GM23338 (cell line): ENCODE measurements around the gene GNA12. TPM values are rescaled to one million over a fixed set of nuclear protein-coding genes. Genes with fewer than 3 reads are reported as not detected.

Experiments
- ATAC-seq: fragments of 200-7000 bp; cut with Tn5 transposase; 3 replicates; pipeline ENCODE4 v1.9.1; 2020
- DNase-seq: peaks from one replicate; pipeline ENCODE4 v3.0.0-alpha.2; 2015; ENCODE audit warnings: low spot score
- H2AFZ ChIP-seq: fragments of 200-600 bp; sonication (generic); 2 replicates; pipeline ENCODE4 v1.8.0; 2016; ENCODE audit warnings: antibody characterized with exemption, mild to moderate bottlenecking, moderate library complexity
- H3F3A ChIP-seq: fragments of 200-600 bp; sonication (generic); replicated peaks from 2 replicates; pipeline ENCODE4 v1.8.0; 2017; ENCODE audit warnings: antibody characterized with exemption, mixed run types, low read depth
- H3K27ac ChIP-seq: fragments of 200-600 bp; sonication (generic); 2 replicates; pipeline ENCODE4 v1.6.1; 2016; ENCODE audit warnings: low read depth
- H3K27me3 ChIP-seq: fragments of 200-600 bp; sonication (generic); 2 replicates; pipeline ENCODE4 v1.8.0; 2016; ENCODE audit warnings: mild to moderate bottlenecking, mixed run types, moderate library complexity; ENCODE audit not compliant: insufficient read depth
- H3K36me3 ChIP-seq: fragments of 200-600 bp; sonication (generic); 2 replicates; pipeline ENCODE4 v1.8.0; 2016; ENCODE audit warnings: mild to moderate bottlenecking; ENCODE audit not compliant: insufficient read depth
- H3K4me1 ChIP-seq: fragments of 200-600 bp; sonication (generic); 2 replicates; pipeline ENCODE4 v1.8.0; 2016; ENCODE audit warnings: mild to moderate bottlenecking, moderate library complexity; ENCODE audit not compliant: insufficient read depth
- H3K4me2 ChIP-seq: fragments of 200-600 bp; sonication (generic); 2 replicates; pipeline ENCODE4 v1.7.1; 2017; ENCODE audit warnings: mixed run types
- H3K4me3 ChIP-seq: fragments of 200-600 bp; sonication (generic); 2 replicates; pipeline ENCODE4 v1.6.1; 2016; ENCODE audit warnings: mixed run types
- H3K79me2 ChIP-seq: fragments of 200-600 bp; sonication (generic); replicated peaks from 2 replicates; pipeline ENCODE4 v1.8.0; 2017; ENCODE audit warnings: mild to moderate bottlenecking; ENCODE audit not compliant: insufficient read depth
- H3K9me2 ChIP-seq: fragments of 200-600 bp; sonication (generic); 2 replicates; pipeline ENCODE4 v1.8.0; 2017; ENCODE audit not compliant: insufficient read depth
- H4K20me1 ChIP-seq: fragments of 200-600 bp; sonication (generic); replicated peaks from 2 replicates; pipeline ENCODE4 v1.8.0; 2017; ENCODE audit warnings: mild to moderate bottlenecking; ENCODE audit not compliant: insufficient read depth
- H3K27ac Mint-ChIP-seq: 2 replicates; pipeline ENCODE4 v1.8.0; 2020; ENCODE audit warnings: inconsistent platforms, mild to moderate bottlenecking, moderate library complexity, mixed read lengths
- H3K27me3 Mint-ChIP-seq: 3 replicates; pipeline ENCODE4 v1.8.0; 2022; ENCODE audit warnings: low read depth, mild to moderate bottlenecking, moderate library complexity, mixed read lengths, inconsistent platforms; ENCODE audit not compliant: insufficient read depth, poor library complexity
- H3K36me3 Mint-ChIP-seq: 3 replicates; pipeline ENCODE4 v1.8.0; 2021; ENCODE audit warnings: low read depth, mild to moderate bottlenecking, inconsistent platforms, moderate library complexity, mixed read lengths
- H3K4me1 Mint-ChIP-seq: 3 replicates; pipeline ENCODE4 v1.8.0; 2020; ENCODE audit warnings: mild to moderate bottlenecking, inconsistent platforms, mixed read lengths
- H3K4me3 Mint-ChIP-seq: 3 replicates; pipeline ENCODE4 v1.8.0; 2021; ENCODE audit warnings: moderate library complexity, mild to moderate bottlenecking, inconsistent platforms, mixed read lengths
- H3K9me3 Mint-ChIP-seq: 3 replicates; pipeline ENCODE4 v1.8.0; 2020; ENCODE audit warnings: moderate library complexity, mild to moderate bottlenecking, inconsistent platforms, mixed read lengths
- CREB1 ChIP-seq: fragments of 250-450 bp; sonication (Bioruptor Pico); IDR thresholded peaks from 2 replicates; pipeline ENCODE4 v1.5.0; 2020; ENCODE audit warnings: low read depth, mild to moderate bottlenecking, moderate library complexity
- ETS1 ChIP-seq: IDR thresholded peaks from 2 replicates; pipeline ENCODE4 v1.6.1; 2016; ENCODE audit warnings: antibody characterized with exemption
- EZH2 ChIP-seq: fragments of 200-600 bp; sonication (generic); IDR thresholded peaks from one replicate; pipeline ENCODE4 v1.8.0; 2017; ENCODE audit warnings: antibody characterized with exemption, mild to moderate bottlenecking, low read depth; ENCODE audit not compliant: unreplicated experiment
- EZH2phosphoT487 ChIP-seq: fragments of 200-600 bp; sonication (generic); IDR thresholded peaks from one replicate; pipeline ENCODE4 v1.8.1; 2018; ENCODE audit warnings: antibody characterized with exemption; ENCODE audit not compliant: unreplicated experiment
- JUNB ChIP-seq: IDR thresholded peaks from one replicate; pipeline ENCODE4 v1.6.1; 2016; ENCODE audit warnings: antibody characterized with exemption; ENCODE audit not compliant: unreplicated experiment
- NANOG ChIP-seq: IDR thresholded peaks from 2 replicates; pipeline ENCODE4 v1.6.1; 2016; ENCODE audit warnings: antibody characterized with exemption, borderline replicate concordance
- POLR2AphosphoS5 ChIP-seq: IDR thresholded peaks from 2 replicates; pipeline ENCODE4 v1.6.1; 2016; ENCODE audit warnings: antibody characterized with exemption, low read depth
- REST ChIP-seq: IDR thresholded peaks from one replicate; pipeline ENCODE4 v1.6.1; 2018; ENCODE audit warnings: antibody characterized with exemption; ENCODE audit not compliant: unreplicated experiment
- STAT1 ChIP-seq: IDR thresholded peaks from one replicate; pipeline ENCODE4 v1.6.1; 2016; ENCODE audit warnings: antibody characterized with exemption; ENCODE audit not compliant: unreplicated experiment
- ZNF114 ChIP-seq: fragments of 250-450 bp; sonication (Bioruptor Pico); IDR thresholded peaks from 2 replicates; pipeline ENCODE4 v1.5.0; 2020; ENCODE audit warnings: mild to moderate bottlenecking, moderate library complexity
- ZNF331 ChIP-seq: fragments of 250-450 bp; sonication (Bioruptor Pico); IDR thresholded peaks from 2 replicates; pipeline ENCODE4 v1.5.0; 2020; ENCODE audit warnings: low read depth, mild to moderate bottlenecking, moderate library complexity
- ZNF462 ChIP-seq: fragments of 250-450 bp; sonication (Bioruptor Pico); IDR thresholded peaks from 2 replicates; pipeline ENCODE4 v1.5.0; 2020; ENCODE audit warnings: mild to moderate bottlenecking, moderate library complexity
- polyA plus RNA-seq: library from polyadenylated mRNA; unstranded; fragments of >200 nt; fragmentation: Nextera tagmentation; extraction: Ambion mirVana; gene quantifications from 2 replicates; pipeline ENCODE4 v1.2.1, GENCODE V29; 2016
- total RNA-seq: library from RNA; depleted of rRNA; stranded (reverse); fragments of >200 nt; shearing (Covaris generic); gene quantifications from 2 replicates; pipeline ENCODE4 v1.2.3, GENCODE V29; 2014
- TF ChIP-seq, protein P1 (sequence below), 2 experiments: fragments of 200-600 bp in 1 of 2; sonication (generic) in 1 of 2; conservative IDR thresholded peaks; 2 replicates each; pipeline versions ENCODE4 v1.5.1 to v1.6.1; 2016 to 2017; ENCODE audit warnings: antibody characterized with exemption in 2 of 2, low read depth in 2 of 2, mild to moderate bottlenecking in 2 of 2, moderate library complexity in 1 of 2

Gene GNA12
- total and polyA plus RNA-seq, 2 experiments from 2014 or later, result 24.0 to 87.7 TPM

DNA sequence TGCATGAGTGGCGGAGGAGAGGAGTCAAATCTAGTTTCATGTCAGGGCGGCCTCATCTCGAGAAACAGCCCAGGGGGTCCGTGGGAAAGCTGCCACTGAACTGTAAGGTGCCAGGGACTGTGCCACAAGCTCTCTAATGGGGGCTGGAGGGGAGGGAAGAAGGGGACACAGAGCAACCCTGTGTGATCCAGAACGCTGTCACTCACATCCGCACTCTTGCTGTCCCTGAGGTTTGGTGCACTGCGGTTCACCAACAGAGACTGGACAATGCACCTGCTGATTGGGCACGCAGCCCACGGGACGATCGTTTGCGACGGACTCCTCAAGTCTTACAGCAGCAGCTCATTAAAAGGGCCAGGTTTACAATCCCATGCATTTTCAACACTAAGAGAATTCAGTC lies 108.4 kb downstream of the GNA12 start:
- H3K36me3 ChIP-seq, result peaks cover 11% of the 10 kb centered on the region
- no peaks in the 10 kb centered on the region for H3K9me3 Mint-ChIP-seq
- TF ChIP-seq EZH2phosphoT487 (no peak), JUNB (no peak), STAT1 (no peak), ZNF462 (CRISPR knock-in tag) (no peak), CREB1 (no peak), EZH2 (no peak), ZNF114 (CRISPR knock-in tag) (no peak), POLR2AphosphoS5 (no peak), ZNF331 (CRISPR knock-in tag) (no peak), NANOG (no peak), REST (no peak), ETS1 (no peak)
- TF ChIP-seq, protein P1, sequence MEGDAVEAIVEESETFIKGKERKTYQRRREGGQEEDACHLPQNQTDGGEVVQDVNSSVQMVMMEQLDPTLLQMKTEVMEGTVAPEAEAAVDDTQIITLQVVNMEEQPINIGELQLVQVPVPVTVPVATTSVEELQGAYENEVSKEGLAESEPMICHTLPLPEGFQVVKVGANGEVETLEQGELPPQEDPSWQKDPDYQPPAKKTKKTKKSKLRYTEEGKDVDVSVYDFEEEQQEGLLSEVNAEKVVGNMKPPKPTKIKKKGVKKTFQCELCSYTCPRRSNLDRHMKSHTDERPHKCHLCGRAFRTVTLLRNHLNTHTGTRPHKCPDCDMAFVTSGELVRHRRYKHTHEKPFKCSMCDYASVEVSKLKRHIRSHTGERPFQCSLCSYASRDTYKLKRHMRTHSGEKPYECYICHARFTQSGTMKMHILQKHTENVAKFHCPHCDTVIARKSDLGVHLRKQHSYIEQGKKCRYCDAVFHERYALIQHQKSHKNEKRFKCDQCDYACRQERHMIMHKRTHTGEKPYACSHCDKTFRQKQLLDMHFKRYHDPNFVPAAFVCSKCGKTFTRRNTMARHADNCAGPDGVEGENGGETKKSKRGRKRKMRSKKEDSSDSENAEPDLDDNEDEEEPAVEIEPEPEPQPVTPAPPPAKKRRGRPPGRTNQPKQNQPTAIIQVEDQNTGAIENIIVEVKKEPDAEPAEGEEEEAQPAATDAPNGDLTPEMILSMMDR (conservative IDR thresholded peaks at IDR 0.05; ENCODE audit: low read depth in 2 of 2), result no peak
- H3K9me2 ChIP-seq, result no peaks in the 10 kb centered on the region
- peaks cover 33% of the 10 kb centered on the region for H3K4me1 Mint-ChIP-seq
- peaks cover 13% of the 10 kb centered on the region for H3K27me3 Mint-ChIP-seq
- no peak overlapping the region for H3K27ac ChIP-seq
- peaks cover 26% of the 10 kb centered on the region for H4K20me1 ChIP-seq
- no peaks in the 10 kb centered on the region; the same call in 1 of the 2 replicates for H3K4me1 ChIP-seq
- no peak overlapping the region for H3K4me3 ChIP-seq
- no peaks in the 10 kb centered on the region for H3F3A ChIP-seq
- H3K27me3 ChIP-seq, result no peaks in the 10 kb centered on the region
- H3K4me3 Mint-ChIP-seq, result no peak overlapping the region
- H3K27ac Mint-ChIP-seq, result no peak overlapping the region
- no peak overlapping the region for H2AFZ ChIP-seq
- peaks cover 88% of the 10 kb centered on the region for H3K79me2 ChIP-seq
- no peak overlapping the region for H3K4me2 ChIP-seq
- peaks cover 35% of the 10 kb centered on the region for H3K36me3 Mint-ChIP-seq
- ATAC-seq (no peak), DNase-seq (no peak)
